Stomach (tissue), 9 donors: ENCODE data around the gene GRK4. TPM values are rescaled to one million over a fixed set of nuclear protein-coding genes. Genes with fewer than 3 reads are reported as not detected.

Experiments used
- DNase-seq, 2 donors: peaks; one replicate each; pipeline versions ENCODE4 v3.0.0 to v3.0.0-alpha.2; 2013 to 2019
- H3K27ac ChIP-seq, 5 donors: fragments of 200-600 bp in 4 of 5; sonication (generic) in 4 of 5; one replicate each; pipeline ENCODE4 v1.5.1; 2013 to 2019; ENCODE audit warnings: mild to moderate bottlenecking in 1 of 5, moderate library complexity in 1 of 5
- H3K27me3 ChIP-seq, 3 donors: fragments of 200-600 bp; sonication (generic); one replicate each; pipeline ENCODE4 v1.5.1; 2017 to 2019; ENCODE audit warnings: mixed run types in 1 of 3
- H3K36me3 ChIP-seq, 4 donors: fragments of 200-600 bp; sonication (generic); 1 replicate in 3 of 4; 2 replicates in 1 of 4; pipeline ENCODE4 v1.5.1; 2016 to 2019
- H3K4me1 ChIP-seq, 4 donors: fragments of 200-600 bp; sonication (generic); one replicate each; pipeline ENCODE4 v1.5.1; 2016 to 2019
- H3K4me3 ChIP-seq, 4 donors: fragments of 200-600 bp; sonication (generic) in 3 of 4; one replicate each; pipeline ENCODE4 v1.5.1; 2016 to 2019; ENCODE audit warnings: mild to moderate bottlenecking in 1 of 4
- H3K9me3 ChIP-seq, 4 donors: fragments of 200-600 bp; sonication (generic); one replicate each; pipeline ENCODE4 v1.5.1; 2016 to 2019
- CTCF ChIP-seq, 7 experiments: fragments of 450-650 bp in 4 of 7; fragments of 200-600 bp in 3 of 7; sonication (generic) in 3 of 7; IDR thresholded peaks; one replicate each; pipeline ENCODE4 v1.5.1; 2016 to 2019; ENCODE audit warnings: antibody characterized with exemption in 7 of 7, control low read depth in 2 of 7, mild to moderate bottlenecking in 1 of 7
- EP300 ChIP-seq: sonication (generic); formaldehyde crosslinking; IDR thresholded peaks from one replicate; pipeline ENCODE4 v1.6.1; 2017; ENCODE audit warnings: antibody characterized with exemption
- POLR2A ChIP-seq, 4 donors: fragments of 450-650 bp; IDR thresholded peaks; one replicate each; pipeline ENCODE4 v1.6.1; 2016; ENCODE audit warnings: antibody characterized with exemption in 4 of 4, control low read depth in 2 of 4, mild to moderate bottlenecking in 1 of 4, moderate library complexity in 1 of 4
- POLR2AphosphoS5 ChIP-seq, 3 donors: sonication (generic); formaldehyde crosslinking; IDR thresholded peaks; one replicate each; pipeline ENCODE4 v1.6.1; 2016; ENCODE audit warnings: antibody characterized with exemption in 3 of 3
- WGBS, 5 donors: extraction: QIAGEN DNeasy Blood & Tissue Kit in 3 of 5; methylation state at CpG; one replicate each; pipeline versions ENCODE4 v1.1.5 to v1.1.7; 2013 to 2018; 5-methylcytosine and 5-hydroxymethylcytosine counted together
- intact Hi-C: fragments of 100-400 bp; cut with DNase I; formaldehyde crosslinking; loops from one replicate; pipeline ENCODE4 v1.15.1; 2023; ENCODE audit warnings: low total_unique reads
- polyA plus RNA-seq, 3 donors: library from polyadenylated mRNA; stranded (reverse); fragments of 200-250 nt; gene quantifications; one replicate each; pipeline ENCODE4 v1.2.3, GENCODE V29; 2013
- total RNA-seq, 5 donors: library from RNA; depleted of rRNA; stranded (reverse); fragments of >200 nt; gene quantifications; one replicate each; pipeline versions ENCODE4 v1.1.0 to v1.2.3, GENCODE V29; 2014 to 2016
- donor health status: healthy with polysubstance abuse.
- donor health status: Bipolar disorder and iron deficiency.
- donor health status: healthy.

The GRK4 gene
- total and polyA plus RNA-seq, 8 donors = 0.58 to 11.9 (median 5.1) TPM

- Histone ChIP-seq H3K4me1 (peaks cover 50 to 69% (median 59%) of the 10 kb centered on the region in 4 donors), H3K9me3 (no peaks in the 10 kb centered on the region), H3K4me3 (peak overlapping the region in 1 of 4 donors; percentile 85), H3K27ac (peak overlapping the region; percentile 84 to 99 (median 94)), H3K27me3 (no peaks in the 10 kb centered on the region), H3K36me3 (peaks cover 40 to 65% (median 62%) of the 10 kb centered on the region in 4 donors)
- DNase-seq = peak; percentile 86
- intact Hi-C loops = loop anchor here (10.0 kb wide), 1 partner anchor 166 kb away; no protein-coding TSS in a partner anchor
- peak in 4 of 7 experiments; percentile 38 to 46 (median 41) for TF ChIP-seq CTCF (IDR thresholded peaks at IDR 0.05)
- no peak for TF ChIP-seq EP300
- no peak for TF ChIP-seq POLR2A (IDR thresholded peaks at IDR 0.05)
- TF ChIP-seq POLR2AphosphoS5 (IDR thresholded peaks at IDR 0.05) = peak in 2 of 3 donors; percentile 25 to 62
- 41 to 64% (median 51%) methylated on average over 16 to 34 of the region's 34 CpGs for WGBS, 5 donors
Measured at GRCh38 chr4:2930758-2931511, 32.4 kb upstream of the GRK4 start.

GRCh38 chr4:2931512-2932301, 31.7 kb upstream of the GRK4 start:
- Histone ChIP-seq H3K4me1 (peaks cover 57 to 76% (median 67%) of the 10 kb centered on the region in 4 donors), H3K36me3 (peaks cover 33 to 57% (median 54%) of the 10 kb centered on the region in 4 donors), H3K27me3 (no peaks in the 10 kb centered on the region), H3K27ac (peak overlapping the region; percentile 84 to 99 (median 94)), H3K4me3 (peak overlapping the region in 2 of 4 donors; percentile 12 to 85), H3K9me3 (no peaks in the 10 kb centered on the region)
- intact Hi-C loops = loop anchor here (10.0 kb wide), 1 partner anchor 167 kb away; no protein-coding TSS in a partner anchor
- peak; percentile 60 to 70 for DNase-seq
- WGBS, 5 donors = 67 to 74% (median 72%) methylated on average over 28 to 38 of the region's 38 CpGs
- TF ChIP-seq CTCF (IDR thresholded peaks at IDR 0.05) = no peak
- peak in 1 of 3 donors; percentile 23 for TF ChIP-seq POLR2AphosphoS5 (IDR thresholded peaks at IDR 0.05)

- DNase-seq = peak; percentile 26 to 53
- Histone ChIP-seq H3K9me3 (no peaks in the 10 kb centered on the region), H3K27me3 (no peaks in the 10 kb centered on the region), H3K4me1 (peaks cover 65 to 84% (median 74%) of the 10 kb centered on the region in 4 donors), H3K27ac (peak overlapping the region; percentile 84 to 99 (median 94)), H3K4me3 (peak overlapping the region in 2 of 4 donors; percentile 85 to 92), H3K36me3 (peaks cover 25 to 55% (median 48%) of the 10 kb centered on the region in 4 donors)
- intact Hi-C loops = loop anchor here (10.0 kb wide), 1 partner anchor 168 kb away; no protein-coding TSS in a partner anchor
- TF ChIP-seq POLR2A (IDR thresholded peaks at IDR 0.05) (no peak), EP300 (no peak), POLR2AphosphoS5 (IDR thresholded peaks at IDR 0.05) (no peak), CTCF (IDR thresholded peaks at IDR 0.05) (no peak)
- WGBS, 5 donors = 70 to 87% (median 73%) methylated on average over 8 to 18 of the region's 18 CpGs
Measured at GRCh38 chr4:2932321-2932950, 30.9 kb upstream of the GRK4 start.
